Measurements from ENCODE around the gene TEX9.

Gene TEX9

GRCh38 chr15:56346414-56346813, 18.8 kb upstream of the TEX9 start:
- no peak for TF ChIP-seq CTCF (IDR thresholded peaks at IDR 0.05)
- no peak for DNase-seq (ENCODE audit: low spot score)
- H3K4me3 ChIP-seq = no peak overlapping the region
- no peak overlapping the region for H3K27ac ChIP-seq

GRCh38 chr15:56349554-56349953, 15.7 kb upstream of the TEX9 start:
- no peak overlapping the region for H3K4me3 ChIP-seq
- no peak for TF ChIP-seq CTCF (IDR thresholded peaks at IDR 0.05)
- no peak for DNase-seq (ENCODE audit: low spot score)
- H3K27ac ChIP-seq = no peak overlapping the region

DNA sequence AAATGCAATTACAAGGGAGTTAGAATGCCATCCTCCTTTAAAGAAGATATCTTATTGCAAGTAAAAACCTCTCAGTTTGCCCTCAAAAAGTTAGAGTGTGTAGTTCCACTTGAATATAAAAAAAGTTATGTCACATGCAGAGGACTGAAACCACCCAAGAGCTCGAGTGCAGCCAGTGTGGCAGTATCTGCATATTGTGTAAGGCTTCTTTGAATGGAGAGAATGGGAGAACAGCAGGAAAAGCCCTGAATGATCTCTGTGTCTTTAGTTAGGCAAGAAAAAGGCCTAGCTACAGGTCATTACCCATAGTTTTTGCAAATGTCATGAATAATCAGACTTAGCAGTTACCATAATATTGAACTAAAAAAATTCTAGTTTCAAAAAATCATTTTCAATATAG, 13.9 kb upstream of the TEX9 start:
- Histone ChIP-seq H3K4me3 (no peak overlapping the region), H3K27ac (no peak overlapping the region)
- TF ChIP-seq CTCF (IDR thresholded peaks at IDR 0.05) = no peak
- DNase-seq (ENCODE audit: low spot score) = no peak

DNA sequence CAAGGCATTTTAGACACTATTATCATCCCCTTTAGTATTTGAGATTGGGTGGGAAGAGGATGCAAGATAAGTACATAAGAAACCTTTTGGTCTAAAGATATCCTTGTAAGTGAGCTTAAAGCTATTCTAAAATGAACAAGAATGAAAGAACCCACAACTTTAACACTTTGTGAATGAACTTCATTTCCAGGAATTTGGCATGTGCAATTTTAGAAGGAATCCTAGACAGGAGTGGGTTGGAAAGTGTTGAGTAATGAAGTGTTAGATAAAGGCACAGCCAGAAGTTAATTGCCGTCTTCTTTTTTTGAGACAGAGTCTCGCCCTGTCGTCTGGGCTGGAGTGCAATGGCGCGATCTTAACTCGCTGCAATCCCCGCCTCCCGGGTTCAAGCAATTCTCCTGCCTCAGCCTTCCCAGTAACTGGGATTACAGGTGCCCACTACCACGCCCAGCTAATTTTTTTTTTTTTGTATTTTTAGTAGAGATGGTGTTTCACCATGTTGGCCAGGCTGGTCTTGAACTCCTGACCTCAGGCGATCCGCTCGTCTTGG, 13.2 kb upstream of the TEX9 start:
- TF ChIP-seq CTCF (IDR thresholded peaks at IDR 0.05) = no peak
- Histone ChIP-seq H3K27ac (no peak overlapping the region), H3K4me3 (no peak overlapping the region)
- no peak for DNase-seq (ENCODE audit: low spot score)

DNA sequence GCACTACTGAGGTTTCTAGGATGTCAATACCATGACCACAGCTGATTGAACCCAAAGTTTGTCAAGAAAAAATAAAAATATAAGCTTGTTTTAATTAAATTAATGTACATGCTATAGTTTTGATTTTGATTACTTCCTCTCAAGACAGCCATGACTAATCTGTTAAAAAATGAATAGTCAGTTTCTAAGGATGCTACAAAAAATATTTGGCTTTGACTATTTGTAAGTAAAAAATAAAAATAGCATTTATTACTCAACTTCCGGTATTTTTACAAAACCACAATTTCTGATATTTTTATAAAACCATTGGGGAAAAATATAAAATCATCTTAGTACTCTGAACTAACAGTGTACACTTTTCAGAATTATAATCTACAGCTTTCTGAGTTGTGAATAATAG, 12.1 kb upstream of the TEX9 start:
- Histone ChIP-seq H3K27ac (no peak overlapping the region), H3K4me3 (no peak overlapping the region)
- no peak for TF ChIP-seq CTCF (IDR thresholded peaks at IDR 0.05)
- no peak for DNase-seq (ENCODE audit: low spot score)

DNA sequence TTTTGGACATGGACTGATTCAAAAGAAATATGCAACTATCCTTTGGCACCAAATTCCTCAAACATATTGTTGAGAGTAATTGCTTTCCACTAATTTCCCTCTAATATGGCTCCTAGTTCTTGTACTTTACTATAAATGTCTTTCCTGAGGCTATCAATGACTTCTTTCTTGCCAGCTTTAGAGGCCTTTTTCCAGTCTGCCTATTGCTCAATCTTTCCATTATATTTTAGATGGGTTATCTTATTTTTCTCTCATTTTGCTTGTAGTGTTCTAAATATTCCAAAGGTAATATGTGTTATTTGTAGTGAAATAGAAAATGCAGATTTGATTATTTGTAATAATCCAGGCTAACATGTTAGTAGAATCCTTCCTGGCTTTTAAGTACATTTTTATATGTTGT, 11.5 kb upstream of the TEX9 start:
- H3K4me3 ChIP-seq = no peak overlapping the region
- no peak for TF ChIP-seq CTCF (IDR thresholded peaks at IDR 0.05)
- DNase-seq (ENCODE audit: low spot score) = no peak
- H3K27ac ChIP-seq = no peak overlapping the region

- Histone ChIP-seq H3K27ac (no peak overlapping the region), H3K4me3 (no peak overlapping the region)
- no peak for DNase-seq (ENCODE audit: low spot score)
- no peak for TF ChIP-seq CTCF (IDR thresholded peaks at IDR 0.05)
Observed at GRCh38 chr15:56356616-56357015, 8.6 kb upstream of the TEX9 start.
